ENCODE results near the gene WWC2.
A peak's percentile ranks its signal among the peaks of the same experiment; 100 is the strongest.

The WWC2 gene

GRCh38 chr4:183072176-183072575 lies 26.9 kb upstream of the WWC2 start:
- DNase-seq (ENCODE audit: low read depth, low spot score) = no peak
- TF ChIP-seq CTCF (IDR thresholded peaks at IDR 0.05; ENCODE audit: low read depth, low read length) = no peak
- in situ Hi-C loops (cut with HindIII; ENCODE audit: low sequenced_read_pairs) = no loop called here
- H3K4me3 ChIP-seq (ENCODE audit: low read depth, low read length) = no peak overlapping the region

GRCh38 chr4:183073838-183074145 lies 25.3 kb upstream of the WWC2 start:
- H3K4me3 ChIP-seq (ENCODE audit: low read depth, low read length) = no peak overlapping the region
- TF ChIP-seq CTCF (IDR thresholded peaks at IDR 0.05; ENCODE audit: low read depth, low read length) = no peak
- in situ Hi-C loops (cut with HindIII; ENCODE audit: low sequenced_read_pairs) = no loop called here
- no peak for DNase-seq (ENCODE audit: low read depth, low spot score)

- DNase-seq (ENCODE audit: low read depth, low spot score) = peak; percentile 7
- TF ChIP-seq CTCF (IDR thresholded peaks at IDR 0.05; ENCODE audit: low read depth, low read length) = no peak
- H3K4me3 ChIP-seq (ENCODE audit: low read depth, low read length) = no peak overlapping the region
- in situ Hi-C loops (cut with HindIII; ENCODE audit: low sequenced_read_pairs) = no loop called here
These were observed 24.6 kb upstream of the WWC2 start for GRCh38 chr4:183074288-183074990.

GRCh38 chr4:183078634-183079033 lies 20.4 kb upstream of the WWC2 start:
- DNase-seq (ENCODE audit: low read depth, low spot score) = no peak
- in situ Hi-C loops (cut with HindIII; ENCODE audit: low sequenced_read_pairs) = no loop called here
- H3K4me3 ChIP-seq (ENCODE audit: low read depth, low read length) = no peak overlapping the region
- no peak for TF ChIP-seq CTCF (IDR thresholded peaks at IDR 0.05; ENCODE audit: low read depth, low read length)

- no peak for TF ChIP-seq CTCF (IDR thresholded peaks at IDR 0.05; ENCODE audit: low read depth, low read length)
- H3K4me3 ChIP-seq (ENCODE audit: low read depth, low read length) = no peak overlapping the region
- no peak for DNase-seq (ENCODE audit: low read depth, low spot score)
- in situ Hi-C loops (cut with HindIII; ENCODE audit: low sequenced_read_pairs) = no loop called here
These were observed 18.5 kb upstream of the WWC2 start for GRCh38 chr4:183080372-183081115.

- in situ Hi-C loops (cut with HindIII; ENCODE audit: low sequenced_read_pairs) = no loop called here
- no peak for TF ChIP-seq CTCF (IDR thresholded peaks at IDR 0.05; ENCODE audit: low read depth, low read length)
- DNase-seq (ENCODE audit: low read depth, low spot score) = no peak
- no peak overlapping the region for H3K4me3 ChIP-seq (ENCODE audit: low read depth, low read length)
These were observed 18.0 kb upstream of the WWC2 start for GRCh38 chr4:183081116-183081469.
